PC-3 (cell line): ENCODE measurements around the gene WFDC10A. TPM values are rescaled to one million over a fixed set of nuclear protein-coding genes. Genes with fewer than 3 reads are reported as not detected.
A peak's percentile ranks its signal among the peaks of the same experiment; 100 is the strongest.
"Not testable (repeated sequence)": the region's sequence is repeated elsewhere in the genome, so short reads cannot be mapped to it uniquely, and the experiment has no call there.

Source experiments
- ATAC-seq: fragments of 200-7000 bp; cut with Tn5 transposase; 2 replicates; pipeline ENCODE4 v1.9.1; 2020; ENCODE audit warnings: mild to moderate bottlenecking, moderate library complexity
- BruUV-seq: library from RNA; stranded (reverse); fragments of 400-500 nt; replicated peaks from 2 replicates; lab custom pipeline; 2021; lab: Mats Ljungman, UMichigan
- CTCF ChIA-PET: fragments of 300-600 bp; sonication (Branson Sonifier 250); formaldehyde crosslinking; loops from one replicate; lab custom pipeline; 2022; ENCODE audit warnings: antibody characterized with exemption; lab: Charles Lee
- POLR2A ChIA-PET: fragments of 300-600 bp; sonication (Branson Sonifier 250); formaldehyde crosslinking; loops from one replicate; lab custom pipeline; 2022; ENCODE audit warnings: antibody characterized with exemption; ENCODE audit not compliant: unreplicated experiment; lab: Charles Lee
- DNase-seq: peaks from one replicate; pipeline ENCODE4 v3.0.0-alpha.2; 2015
- H2AFZ ChIP-seq: fragments of 300-600 bp; sonication (generic); 2 replicates; pipeline ENCODE4 v1.6.0; 2016; ENCODE audit warnings: antibody characterized with exemption, low read length
- H3F3A ChIP-seq: fragments of 300-600 bp; sonication (generic); one replicate; pipeline ENCODE4 v1.6.0; 2017; ENCODE audit warnings: antibody characterized with exemption, low read length, control low read depth, mild to moderate bottlenecking; ENCODE audit not compliant: unreplicated experiment
- H3K27ac ChIP-seq: fragments of 300-600 bp; sonication (generic); 2 replicates; pipeline ENCODE4 v1.5.1; 2016; ENCODE audit warnings: mild to moderate bottlenecking, low read length
- H3K27me3 ChIP-seq: fragments of 300-600 bp; sonication (generic); 2 replicates; pipeline ENCODE4 v1.6.1; 2016; ENCODE audit warnings: low read length, mixed read lengths
- H3K36me3 ChIP-seq: fragments of 300-600 bp; sonication (generic); 2 replicates; pipeline ENCODE4 v1.6.1; 2016; ENCODE audit warnings: low read depth, mixed run types, low read length, mixed read lengths
- H3K4me1 ChIP-seq: fragments of 300-600 bp; sonication (generic); 2 replicates; pipeline ENCODE4 v1.5.1; 2016; ENCODE audit warnings: low read length; ENCODE audit not compliant: insufficient read depth
- H3K4me2 ChIP-seq: fragments of 300-600 bp; sonication (generic); 2 replicates; pipeline ENCODE4 v1.6.0; 2016; ENCODE audit warnings: low read length
- H3K4me3 ChIP-seq: fragments of 300-600 bp; sonication (generic); 2 replicates; pipeline ENCODE4 v1.5.1; 2016; ENCODE audit warnings: mild to moderate bottlenecking, low read length, mixed read lengths
- H3K79me2 ChIP-seq: fragments of 300-600 bp; sonication (generic); 2 replicates; pipeline ENCODE4 v1.6.1; 2017; ENCODE audit warnings: low read length, mixed read lengths
- H3K9ac ChIP-seq: fragments of 300-600 bp; sonication (generic); 2 replicates; pipeline ENCODE4 v1.6.0; 2016; ENCODE audit warnings: mild to moderate bottlenecking, low read length
- H3K9me2 ChIP-seq: fragments of 300-600 bp; sonication (generic); replicated peaks from 2 replicates; pipeline ENCODE4 v1.6.1; 2016; ENCODE audit warnings: mixed run types, low read length, mixed read lengths
- H3K9me3 ChIP-seq: fragments of 300-600 bp; sonication (generic); 2 replicates; pipeline ENCODE4 v1.6.1; 2016; ENCODE audit warnings: low read length, mixed read lengths
- H4K20me1 ChIP-seq: fragments of 300-600 bp; sonication (generic); 2 replicates; pipeline ENCODE4 v1.6.1; 2016; ENCODE audit warnings: low read length, mixed read lengths
- CTCF ChIP-seq: fragments of 300-600 bp; sonication (generic); conservative IDR thresholded peaks from 2 replicates; pipeline ENCODE4 v1.5.1; 2017; ENCODE audit warnings: antibody characterized with exemption, low read depth, mild to moderate bottlenecking, low read length
- EZH2 ChIP-seq: fragments of 300-600 bp; sonication (generic); IDR thresholded peaks from one replicate; pipeline ENCODE4 v1.6.1; 2017; ENCODE audit warnings: antibody characterized with exemption, mild to moderate bottlenecking, low read length; ENCODE audit not compliant: unreplicated experiment
- EZH2phosphoT487 ChIP-seq: fragments of 300-600 bp; sonication (generic); IDR thresholded peaks from 2 replicates; pipeline ENCODE4 v1.6.1; 2018; ENCODE audit warnings: mild to moderate bottlenecking, antibody characterized with exemption, low read length, borderline replicate concordance
- intact Hi-C: fragments of 100-400 bp; cut with micrococcal nuclease; formaldehyde crosslinking; loops from 2 replicates; pipeline ENCODE4 v1.9.0; 2023
- total RNA-seq: library from RNA; depleted of rRNA; stranded (reverse); fragments of >200 nt; gene quantifications from 2 replicates; pipeline ENCODE4 v1.2.3, GENCODE V29; 2014

Gene WFDC10A
- total RNA-seq, 1 experiment from 2014 or later: not detected

GRCh38 chr20:45585986-45586385 lies 43.6 kb upstream of the WFDC10A start:
- H3K36me3 ChIP-seq, H3K4me1 ChIP-seq, BruUV-seq, H3K9ac ChIP-seq, H3K4me3 ChIP-seq, H3K4me2 ChIP-seq, intact Hi-C loops, H3K27ac ChIP-seq, CTCF ChIA-PET, H3K79me2 ChIP-seq, H4K20me1 ChIP-seq, H3K9me3 ChIP-seq, POLR2A ChIA-PET, ATAC-seq, H2AFZ ChIP-seq, H3K9me2 ChIP-seq, H3F3A ChIP-seq: not testable (repeated sequence)
- peak; percentile 26 for DNase-seq
- peaks cover 30% of the 10 kb centered on the region for H3K27me3 ChIP-seq

- DNase-seq: peak; percentile 25
- Histone ChIP-seq H3K79me2 (no peaks in the 10 kb centered on the region), H3K9me2 (no peaks in the 10 kb centered on the region), H3F3A (no peaks in the 10 kb centered on the region), H3K4me1 (no peaks in the 10 kb centered on the region), H3K9ac (no peak overlapping the region), H3K9me3 (no peaks in the 10 kb centered on the region), H4K20me1 (no peaks in the 10 kb centered on the region), H2AFZ (no peak overlapping the region), H3K4me2 (no peak overlapping the region), H3K27me3 (peaks cover 9% of the 10 kb centered on the region; the same call in 1 of the 2 replicates), H3K36me3 (no peaks in the 10 kb centered on the region), H3K4me3 (no peak overlapping the region), H3K27ac (no peak overlapping the region)
- TF ChIP-seq EZH2 (no peak), CTCF (no peak), EZH2phosphoT487 (no peak)
- intact Hi-C loops: no loop called here
- BruUV-seq: no TSS peak
- ChIA-PET POLR2A (interaction anchor here (0.7 kb wide), 1 partner anchor 234 kb away, joined by 5 read pairs; no protein-coding TSS in a partner anchor), CTCF (no interaction called here)
- ATAC-seq: no peak
These were observed 40.7 kb upstream of the WFDC10A start for GRCh38 chr20:45588800-45589199.

- H3K9ac ChIP-seq: no peak overlapping the region
- peaks cover 10% of the 10 kb centered on the region; the same call in 1 of the 2 replicates for H3K27me3 ChIP-seq
- H3K4me3 ChIP-seq: no peak overlapping the region
- no peak overlapping the region for H3K27ac ChIP-seq
- CTCF ChIA-PET: no interaction called here
- DNase-seq: no peak
- TF ChIP-seq CTCF: no peak
- TF ChIP-seq EZH2: no peak
- TF ChIP-seq EZH2phosphoT487: no peak
- ATAC-seq: no peak
- H4K20me1 ChIP-seq: no peaks in the 10 kb centered on the region
- H3F3A ChIP-seq: no peaks in the 10 kb centered on the region
- no peak overlapping the region for H3K4me2 ChIP-seq
- H2AFZ ChIP-seq: no peak overlapping the region
- POLR2A ChIA-PET: no interaction called here
- H3K9me3 ChIP-seq: no peaks in the 10 kb centered on the region
- H3K9me2 ChIP-seq: no peaks in the 10 kb centered on the region
- no peaks in the 10 kb centered on the region for H3K4me1 ChIP-seq
- no peaks in the 10 kb centered on the region for H3K79me2 ChIP-seq
- H3K36me3 ChIP-seq: no peaks in the 10 kb centered on the region
- no TSS peak for BruUV-seq
- intact Hi-C loops: no loop called here
These were observed 39.8 kb upstream of the WFDC10A start for GRCh38 chr20:45589725-45590124.
